Activated B cell treated with CpG ODN at 0.5 μM for 24 hours (primary cell): ENCODE results near the gene SCAMP2. TPM values are rescaled to one million over a fixed set of nuclear protein-coding genes. Genes with fewer than 3 reads are reported as not detected.

Source experiments
- ATAC-seq: fragments of 200-7000 bp; cut with Tn5 transposase; one replicate; pipeline ENCODE4 v1.10.0; 2021; ENCODE audit warnings: low read depth, mild to moderate bottlenecking, moderate library complexity
- CTCF ChIA-PET: fragments of 350-600 bp; sonication (Branson Sonifier 250); formaldehyde crosslinking; loops from one replicate; lab custom pipeline; 2021; ENCODE audit warnings: antibody characterized with exemption; lab: Charles Lee
- POLR2A ChIA-PET: fragments of 350-600 bp; sonication (Branson Sonifier 250); formaldehyde crosslinking; loops from one replicate; lab custom pipeline; 2021; ENCODE audit warnings: antibody characterized with exemption; lab: Charles Lee
- DNase-seq: peaks from one replicate; pipeline ENCODE4 v3.0.0; 2022
- H3K27ac Mint-ChIP-seq: one replicate; pipeline ENCODE4 v1.8.0; 2020; ENCODE audit warnings: mixed read lengths
- H3K27me3 Mint-ChIP-seq: one replicate; pipeline ENCODE4 v1.8.0; 2021; ENCODE audit warnings: mixed read lengths
- H3K36me3 Mint-ChIP-seq: one replicate; pipeline ENCODE4 v1.8.0; 2021; ENCODE audit warnings: low read depth, mixed read lengths
- H3K4me1 Mint-ChIP-seq: one replicate; pipeline ENCODE4 v1.8.0; 2021; ENCODE audit warnings: mixed read lengths
- H3K4me3 Mint-ChIP-seq: one replicate; pipeline ENCODE4 v1.8.0; 2020; ENCODE audit warnings: mild to moderate bottlenecking, mixed read lengths
- H3K9me3 Mint-ChIP-seq: one replicate; pipeline ENCODE4 v1.8.0; 2020; ENCODE audit warnings: mixed read lengths
- CTCF ChIP-seq: fragments of 200-600 bp; IDR thresholded peaks from one replicate; pipeline ENCODE4 v1.8.0; 2022; ENCODE audit warnings: antibody characterized with exemption, mild to moderate bottlenecking
- intact Hi-C: fragments of 100-400 bp; cut with micrococcal nuclease; formaldehyde crosslinking; loops from one replicate; pipeline ENCODE4 v1.15.1; 2024
- total RNA-seq: library from RNA; stranded (reverse); gene quantifications from 2 replicates; pipeline ENCODE4 v1.2.3, GENCODE V29; 2022

SCAMP2 gene
- total RNA-seq, 1 donor from 2014 or later = 112 TPM

DNA sequence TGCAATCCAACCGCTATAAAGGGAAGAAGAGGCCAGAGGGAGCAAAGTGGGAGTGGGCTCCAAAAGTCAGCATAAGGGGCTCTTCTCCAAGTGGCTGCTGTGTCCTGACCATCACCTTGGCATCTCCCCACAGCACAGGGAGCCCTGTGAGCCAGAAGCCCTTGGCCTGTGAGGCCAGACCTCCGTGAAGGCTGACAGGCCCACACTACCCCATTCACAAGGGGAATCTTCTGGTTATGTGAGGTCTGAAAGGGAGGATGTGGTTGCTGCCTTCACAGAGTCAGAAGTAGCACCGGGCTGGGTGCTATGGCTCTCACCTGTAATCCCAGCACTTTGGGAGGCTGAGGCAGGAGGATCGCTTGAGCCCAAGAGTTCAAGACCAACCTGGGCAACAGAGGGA lies 27.6 kb downstream of the SCAMP2 start:
- CTCF ChIA-PET = interaction anchor here (2.5 kb wide), 1 partner anchor 61 kb away, joined by 5 read pairs; the partner anchor contains the start of gene FAM219B
- no peak for DNase-seq
- H3K4me1 Mint-ChIP-seq = peaks cover 51% of the 10 kb centered on the region
- no peaks in the 10 kb centered on the region for H3K27me3 Mint-ChIP-seq
- peak overlapping the region; percentile 65 for H3K27ac Mint-ChIP-seq
- ATAC-seq = no peak
- H3K36me3 Mint-ChIP-seq = peaks cover 49% of the 10 kb centered on the region
- no peak overlapping the region for H3K4me3 Mint-ChIP-seq
- no peak for TF ChIP-seq CTCF
- POLR2A ChIA-PET = interaction anchor here (1.2 to 6.3 kb wide), 3 partner anchors 12 to 64 kb away, joined by 5 to 42 read pairs (median 5); partner anchors contain the start of genes CSK and FAM219B
- intact Hi-C loops = no loop called here
- H3K9me3 Mint-ChIP-seq = no peaks in the 10 kb centered on the region

DNA sequence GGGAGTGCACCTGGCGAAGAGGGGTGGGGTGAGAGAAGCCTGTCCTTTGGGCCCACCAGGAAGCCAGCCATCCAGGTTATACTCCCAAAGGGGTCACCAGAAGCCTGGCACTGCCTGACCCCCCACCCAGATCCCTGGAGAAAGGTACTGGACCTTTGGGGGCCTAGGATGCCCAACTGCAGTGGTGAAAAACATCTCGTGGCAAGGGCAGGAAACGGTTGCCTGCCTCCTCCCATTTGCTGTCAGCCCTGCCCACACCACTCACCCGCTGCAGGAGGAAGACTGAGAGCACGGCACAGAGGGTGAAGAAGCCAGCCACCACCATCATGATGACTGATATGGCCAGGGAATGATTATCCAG lies 28.0 kb downstream of the SCAMP2 start:
- DNase-seq = no peak
- ChIA-PET POLR2A (interaction anchor here (0.5 to 6.3 kb wide), 10 partner anchors 12 to 256 kb away, joined by 3 to 42 read pairs (median 4); partner anchors contain the start of genes CSK and FAM219B), CTCF (interaction anchor here (0.9 to 2.5 kb wide), 2 partner anchors 61 to 74 kb away, joined by 3 to 5 read pairs; partner anchors contain the start of gene FAM219B)
- Mint-ChIP-seq H3K36me3 (peaks cover 46% of the 10 kb centered on the region), H3K27ac (peak overlapping the region; percentile 65), H3K27me3 (no peaks in the 10 kb centered on the region), H3K4me1 (peaks cover 51% of the 10 kb centered on the region), H3K9me3 (no peaks in the 10 kb centered on the region), H3K4me3 (no peak overlapping the region)
- no peak for ATAC-seq
- intact Hi-C loops = no loop called here
- no peak for TF ChIP-seq CTCF

GRCh38 chr15:74844319-74845207 lies 28.6 kb downstream of the SCAMP2 start:
- peaks cover 49% of the 10 kb centered on the region for H3K4me1 Mint-ChIP-seq
- no peaks in the 10 kb centered on the region for H3K27me3 Mint-ChIP-seq
- peak overlapping the region; percentile 65 for H3K27ac Mint-ChIP-seq
- intact Hi-C loops = no loop called here
- H3K9me3 Mint-ChIP-seq = no peaks in the 10 kb centered on the region
- ATAC-seq (no peak), DNase-seq (no peak)
- no peak for TF ChIP-seq CTCF
- H3K36me3 Mint-ChIP-seq = peaks cover 43% of the 10 kb centered on the region
- no peak overlapping the region for H3K4me3 Mint-ChIP-seq
- ChIA-PET CTCF (interaction anchor here (0.9 to 2.5 kb wide), 2 partner anchors 62 to 74 kb away, joined by 3 to 5 read pairs; partner anchors contain the start of gene FAM219B), POLR2A (interaction anchor here (0.5 to 6.3 kb wide), 11 partner anchors 10 to 255 kb away, joined by 3 to 42 read pairs (median 4); partner anchors contain the start of genes CSK and FAM219B)

DNA sequence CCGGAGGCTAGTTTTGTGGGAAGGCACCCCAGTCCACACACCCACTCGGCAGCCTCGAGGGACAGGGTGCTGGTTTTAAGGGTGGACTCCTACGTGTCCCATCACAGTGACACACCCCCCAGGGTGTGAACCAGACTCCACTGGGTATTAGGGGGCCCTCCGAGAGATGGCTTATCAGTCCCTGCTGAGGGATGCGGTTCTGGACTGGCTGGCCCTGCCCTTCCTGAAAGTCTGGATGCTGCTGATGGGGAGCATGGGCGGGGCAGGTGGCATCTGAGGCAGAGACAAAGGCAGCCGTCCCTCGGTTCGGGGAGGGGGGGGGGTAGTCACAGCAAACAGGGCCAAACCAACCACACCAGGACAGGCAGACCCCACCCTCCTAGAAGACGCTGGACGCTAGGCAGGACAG lies 29.3 kb downstream of the SCAMP2 start:
- H3K4me3 Mint-ChIP-seq = no peak overlapping the region
- H3K27me3 Mint-ChIP-seq = no peaks in the 10 kb centered on the region
- POLR2A ChIA-PET = interaction anchor here (1.0 to 6.3 kb wide), 9 partner anchors 10 to 67 kb away, joined by 3 to 42 read pairs (median 5); partner anchors contain the start of genes CSK and FAM219B
- no peak for DNase-seq
- H3K4me1 Mint-ChIP-seq = peaks cover 48% of the 10 kb centered on the region
- no peaks in the 10 kb centered on the region for H3K9me3 Mint-ChIP-seq
- CTCF ChIA-PET = interaction anchor here (1.2 to 2.5 kb wide), 3 partner anchors 26 to 73 kb away, joined by 4 to 8 read pairs (median 5); partner anchors contain the start of gene FAM219B
- no peak for TF ChIP-seq CTCF
- ATAC-seq = no peak
- peak overlapping the region; percentile 77 for H3K27ac Mint-ChIP-seq
- peaks cover 44% of the 10 kb centered on the region for H3K36me3 Mint-ChIP-seq
- intact Hi-C loops = loop anchor here (1.0 to 2.0 kb wide), 11 partner anchors 13 to 209 kb away; partner anchors contain the start of genes COX5A, CPLX3, FAM219B and MPI
